ENCODE measurements around the gene RSPRY1. TPM values are rescaled to one million over a fixed set of nuclear protein-coding genes. Genes with fewer than 3 reads are reported as not detected.

RSPRY1 gene
- total RNA-seq, 4 donors from 2014 or later = 13.7 to 27.2 (median 23.1) TPM

GRCh38 chr16:57140931-57141668 lies 45.0 kb upstream of the RSPRY1 start:
- Histone ChIP-seq H3K27ac (no peak overlapping the region), H3K4me1 (peaks cover 4 to 68% (median 25%) of the 10 kb centered on the region in 3 donors), H3K27me3 (no peaks in the 10 kb centered on the region), H3K4me3 (no peak overlapping the region), H3K9me3 (no peaks in the 10 kb centered on the region), H3K36me3 (peaks cover 0 to 19% (median 0%) of the 10 kb centered on the region in 3 donors)
- intact Hi-C loops (cut with DNase I) = no loop called here
- TF ChIP-seq POLR2A (IDR thresholded peaks at IDR 0.05) = no peak
- no peak for TF ChIP-seq CTCF (IDR thresholded peaks at IDR 0.05)
- 54 to 67% methylated on average over 6 of the region's 7 CpGs for WGBS, 2 donors
- DNase-seq = no peak

GRCh38 chr16:57141822-57142631 lies 44.1 kb upstream of the RSPRY1 start:
- Histone ChIP-seq H3K4me3 (no peak overlapping the region), H3K36me3 (peaks cover 0 to 12% (median 0%) of the 10 kb centered on the region in 3 donors), H3K27me3 (no peaks in the 10 kb centered on the region), H3K9me3 (no peaks in the 10 kb centered on the region), H3K4me1 (peaks cover 7 to 77% (median 27%) of the 10 kb centered on the region in 3 donors), H3K27ac (no peak overlapping the region)
- intact Hi-C loops (cut with DNase I) = no loop called here
- DNase-seq = no peak
- no peak for TF ChIP-seq CTCF (IDR thresholded peaks at IDR 0.05)
- no peak for TF ChIP-seq POLR2A (IDR thresholded peaks at IDR 0.05)
- 67 to 72% methylated on average over 15 to 16 of the region's 16 CpGs for WGBS, 2 donors

- no peaks in the 10 kb centered on the region for H3K9me3 ChIP-seq
- H3K4me1 ChIP-seq = peaks cover 20 to 86% (median 40%) of the 10 kb centered on the region in 3 donors
- no peaks in the 10 kb centered on the region for H3K27me3 ChIP-seq
- intact Hi-C loops (cut with DNase I) = no loop called here
- TF ChIP-seq POLR2A (IDR thresholded peaks at IDR 0.05) (no peak), CTCF (IDR thresholded peaks at IDR 0.05) (no peak)
- no peaks in the 10 kb centered on the region for H3K36me3 ChIP-seq
- WGBS, 2 donors = 67 to 100% methylated on average over 2 to 6 of the region's 14 CpGs
- H3K4me3 ChIP-seq = no peak overlapping the region
- no peak for DNase-seq
- no peak overlapping the region for H3K27ac ChIP-seq
These were observed 42.8 kb upstream of the RSPRY1 start for GRCh38 chr16:57143149-57143921.

- TF ChIP-seq CTCF (IDR thresholded peaks at IDR 0.05) (no peak), POLR2A (IDR thresholded peaks at IDR 0.05) (no peak)
- Histone ChIP-seq H3K9me3 (no peaks in the 10 kb centered on the region), H3K4me3 (no peak overlapping the region), H3K36me3 (no peaks in the 10 kb centered on the region), H3K4me1 (peaks cover 23 to 93% (median 44%) of the 10 kb centered on the region in 3 donors), H3K27ac (no peak overlapping the region), H3K27me3 (no peaks in the 10 kb centered on the region)
- intact Hi-C loops (cut with DNase I) = no loop called here
- 100% methylated on average over 2 of the region's 2 CpGs; no CpG with 5 or more reads in 1 of the 2 donors for WGBS, 2 donors
- no peak for DNase-seq
These were observed 42.1 kb upstream of the RSPRY1 start for GRCh38 chr16:57144027-57144426.
